Neural progenitor cell (in vitro differentiated cells): ENCODE data around the gene ANKRD30A. TPM values are rescaled to one million over a fixed set of nuclear protein-coding genes. Genes with fewer than 3 reads are reported as not detected.
"Not testable (repeated sequence)": the region's sequence is repeated elsewhere in the genome, so short reads cannot be mapped to it uniquely, and the experiment has no call there.

Experiments
- DNase-seq: peaks from one replicate; pipeline ENCODE4 v3.0.0-alpha.2; 2016; ENCODE audit warnings: low spot score
- H2AFZ ChIP-seq: fragments of 200-600 bp; sonication (generic); replicated peaks from 2 replicates; pipeline ENCODE4 v1.6.1; 2016; ENCODE audit warnings: antibody characterized with exemption
- H3F3A ChIP-seq: fragments of 200-600 bp; sonication (generic); 2 replicates; pipeline ENCODE4 v1.6.1; 2016; ENCODE audit warnings: antibody characterized with exemption, low read depth
- H3K27ac ChIP-seq: fragments of 200-600 bp; sonication (generic); 2 replicates; pipeline ENCODE4 v1.5.1; 2016; ENCODE audit warnings: mild to moderate bottlenecking
- H3K27me3 ChIP-seq: fragments of 200-600 bp; sonication (generic); 2 replicates; pipeline ENCODE4 v1.6.1; 2016; ENCODE audit warnings: mild to moderate bottlenecking, moderate library complexity
- H3K36me3 ChIP-seq: fragments of 200-600 bp; sonication (generic); 2 replicates; pipeline ENCODE4 v1.5.1; 2016
- H3K4me1 ChIP-seq: fragments of 200-600 bp; sonication (generic); 2 replicates; pipeline ENCODE4 v1.6.1; 2016; ENCODE audit warnings: mixed run types
- H3K4me2 ChIP-seq: fragments of 200-600 bp; sonication (generic); 2 replicates; pipeline ENCODE4 v1.6.1; 2016
- H3K4me3 ChIP-seq: fragments of 200-600 bp; sonication (generic); 2 replicates; pipeline ENCODE4 v1.5.1; 2016
- H3K79me2 ChIP-seq: fragments of 200-600 bp; sonication (generic); 2 replicates; pipeline ENCODE4 v1.6.1; 2016; ENCODE audit warnings: low read depth
- H3K9ac ChIP-seq: fragments of 200-600 bp; sonication (generic); 2 replicates; pipeline ENCODE4 v1.6.1; 2016
- H3K9me3 ChIP-seq: fragments of 200-600 bp; sonication (generic); 2 replicates; pipeline ENCODE4 v1.5.1; 2016; ENCODE audit warnings: low read depth
- H4K20me1 ChIP-seq: fragments of 200-600 bp; sonication (generic); 2 replicates; pipeline ENCODE4 v1.6.1; 2016; ENCODE audit warnings: low read depth
- H3K27ac Mint-ChIP-seq: 3 replicates; pipeline ENCODE4 v1.8.0; 2021; ENCODE audit warnings: mixed read lengths
- H3K27me3 Mint-ChIP-seq: 2 replicates; pipeline ENCODE4 v1.8.0; 2022; ENCODE audit warnings: low read depth, mild to moderate bottlenecking, inconsistent platforms, moderate library complexity, mixed read lengths; ENCODE audit not compliant: insufficient read depth
- H3K36me3 Mint-ChIP-seq: 3 replicates; pipeline ENCODE4 v1.8.0; 2021; ENCODE audit warnings: mixed read lengths
- H3K4me1 Mint-ChIP-seq: 3 replicates; pipeline ENCODE4 v1.8.0; 2021; ENCODE audit warnings: mixed read lengths
- H3K4me3 Mint-ChIP-seq: 3 replicates; pipeline ENCODE4 v1.8.0; 2021; ENCODE audit warnings: mild to moderate bottlenecking, moderate library complexity, mixed read lengths
- H3K9me3 Mint-ChIP-seq: 3 replicates; pipeline ENCODE4 v1.8.0; 2020; ENCODE audit warnings: mixed read lengths
- CTCF ChIP-seq: fragments of 200-600 bp; sonication (generic); IDR thresholded peaks from 2 replicates; pipeline ENCODE4 v1.5.1; 2017; ENCODE audit warnings: antibody characterized with exemption, mild to moderate bottlenecking
- EZH2 ChIP-seq: fragments of 200-600 bp; sonication (generic); IDR thresholded peaks from 2 replicates; pipeline ENCODE4 v1.6.1; 2017; ENCODE audit warnings: antibody characterized with exemption, mild to moderate bottlenecking, moderate library complexity
- EZH2phosphoT487 ChIP-seq: fragments of 200-600 bp; sonication (generic); IDR thresholded peaks from 2 replicates; pipeline ENCODE4 v1.6.1; 2017; ENCODE audit warnings: antibody characterized with exemption
- total RNA-seq: library from RNA; depleted of rRNA; stranded (reverse); fragments of >200 nt; gene quantifications from 2 replicates; pipeline ENCODE4 v1.2.3, GENCODE V29; 2015; ENCODE audit warnings: low replicate concordance

Gene ANKRD30A
- total RNA-seq, 1 donor from 2014 or later = not detected

- Histone ChIP-seq H3K4me2 (no peak overlapping the region), H3F3A (no peaks in the 10 kb centered on the region), H3K4me3 (no peak overlapping the region), H3K36me3 (peaks cover 3% of the 10 kb centered on the region), H3K79me2 (no peaks in the 10 kb centered on the region), H3K9me3 (peaks cover 52% of the 10 kb centered on the region), H3K27me3 (no peaks in the 10 kb centered on the region), H3K9ac (no peak overlapping the region), H2AFZ (no peak overlapping the region), H4K20me1 (no peaks in the 10 kb centered on the region), H3K27ac (no peak overlapping the region), H3K4me1 (no peaks in the 10 kb centered on the region)
- Mint-ChIP-seq H3K9me3 (peaks cover 9% of the 10 kb centered on the region), H3K4me1 (no peaks in the 10 kb centered on the region), H3K36me3 (no peaks in the 10 kb centered on the region), H3K4me3 (no peak overlapping the region), H3K27ac (no peak overlapping the region), H3K27me3 (no peaks in the 10 kb centered on the region)
- TF ChIP-seq EZH2phosphoT487 (no peak), EZH2 (no peak), CTCF (no peak)
- DNase-seq = no peak
These were observed 110.7 kb downstream of the ANKRD30A start for GRCh38 chr10:37236093-37236492.

GRCh38 chr10:37240223-37240622, 114.8 kb downstream of the ANKRD30A start:
- no peak for TF ChIP-seq EZH2phosphoT487
- no peak for TF ChIP-seq CTCF
- TF ChIP-seq EZH2 = no peak
- Histone ChIP-seq H3K9ac (no peak overlapping the region), H3K79me2 (no peaks in the 10 kb centered on the region), H3K4me2 (no peak overlapping the region), H3K36me3 (peaks cover 3% of the 10 kb centered on the region), H3K4me1 (no peaks in the 10 kb centered on the region), H3K27me3 (no peaks in the 10 kb centered on the region), H4K20me1 (no peaks in the 10 kb centered on the region), H3K9me3 (peaks cover 43% of the 10 kb centered on the region), H2AFZ (no peak overlapping the region), H3K27ac (no peak overlapping the region), H3F3A (no peaks in the 10 kb centered on the region), H3K4me3 (no peak overlapping the region)
- no peak for DNase-seq
- H3K27ac Mint-ChIP-seq = no peak overlapping the region
- no peak overlapping the region for H3K4me3 Mint-ChIP-seq
- H3K4me1 Mint-ChIP-seq = no peaks in the 10 kb centered on the region
- H3K36me3 Mint-ChIP-seq = no peaks in the 10 kb centered on the region
- no peaks in the 10 kb centered on the region for H3K27me3 Mint-ChIP-seq
- peaks cover 14% of the 10 kb centered on the region for H3K9me3 Mint-ChIP-seq

DNA sequence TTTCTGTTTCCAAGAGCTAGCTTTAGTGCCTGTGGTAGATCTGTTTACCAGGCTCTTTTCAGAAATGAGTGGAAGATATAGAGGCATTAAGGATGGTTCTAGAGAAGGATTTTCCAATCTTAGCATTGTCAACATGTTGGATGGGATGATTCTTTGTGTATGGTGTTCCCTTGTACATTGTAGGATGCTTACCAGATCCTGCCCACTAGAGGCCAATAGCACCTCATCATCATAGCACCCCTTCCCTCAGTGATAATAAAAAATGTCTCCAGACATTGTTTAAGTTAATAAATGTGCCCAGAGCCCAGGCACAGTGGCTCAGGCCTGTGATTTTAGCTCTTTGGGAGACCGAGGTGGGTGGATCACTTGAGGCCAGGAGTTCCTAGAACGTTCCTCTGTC, 121.2 kb downstream of the ANKRD30A start:
- Mint-ChIP-seq H3K27ac (no peak overlapping the region), H3K4me1 (no peaks in the 10 kb centered on the region), H3K36me3 (no peaks in the 10 kb centered on the region), H3K9me3 (peaks cover 45% of the 10 kb centered on the region), H3K4me3 (no peak overlapping the region), H3K27me3 (no peaks in the 10 kb centered on the region)
- H2AFZ ChIP-seq = no peak overlapping the region
- no peak for TF ChIP-seq EZH2phosphoT487
- no peak for TF ChIP-seq EZH2
- no peak for TF ChIP-seq CTCF
- no peaks in the 10 kb centered on the region for H3K36me3 ChIP-seq
- H4K20me1 ChIP-seq = no peaks in the 10 kb centered on the region
- no peak overlapping the region for H3K4me3 ChIP-seq
- no peaks in the 10 kb centered on the region for H3K27me3 ChIP-seq
- H3K9ac ChIP-seq = no peak overlapping the region
- no peaks in the 10 kb centered on the region for H3K79me2 ChIP-seq
- H3F3A ChIP-seq = no peaks in the 10 kb centered on the region
- no peak for DNase-seq
- no peak overlapping the region for H3K4me2 ChIP-seq
- H3K9me3 ChIP-seq = peaks cover 14% of the 10 kb centered on the region
- H3K27ac ChIP-seq = no peak overlapping the region
- H3K4me1 ChIP-seq = no peaks in the 10 kb centered on the region

- not testable (repeated sequence) for DNase-seq, H3K9ac ChIP-seq, H3K36me3 ChIP-seq, H3K4me3 ChIP-seq, H3K27ac Mint-ChIP-seq, H3K36me3 Mint-ChIP-seq, H3K79me2 ChIP-seq, H4K20me1 ChIP-seq, H3K27me3 ChIP-seq, H3K27me3 Mint-ChIP-seq, H3K4me1 Mint-ChIP-seq, H3F3A ChIP-seq, H3K4me1 ChIP-seq, H3K27ac ChIP-seq, H2AFZ ChIP-seq, H3K4me2 ChIP-seq, H3K4me3 Mint-ChIP-seq
- H3K9me3 Mint-ChIP-seq = peaks cover 24% of the 10 kb centered on the region
- H3K9me3 ChIP-seq = peaks cover 21% of the 10 kb centered on the region
These were observed 130.4 kb downstream of the ANKRD30A start for GRCh38 chr10:37255837-37256236.
